ENCODE measurements around the gene CSKMT. TPM values are rescaled to one million over a fixed set of nuclear protein-coding genes. Genes with fewer than 3 reads are reported as not detected.

CSKMT gene
- total RNA-seq, 6 experiments from 2014 or later: 0.74 to 4.1 (median 2.6) TPM

DNA sequence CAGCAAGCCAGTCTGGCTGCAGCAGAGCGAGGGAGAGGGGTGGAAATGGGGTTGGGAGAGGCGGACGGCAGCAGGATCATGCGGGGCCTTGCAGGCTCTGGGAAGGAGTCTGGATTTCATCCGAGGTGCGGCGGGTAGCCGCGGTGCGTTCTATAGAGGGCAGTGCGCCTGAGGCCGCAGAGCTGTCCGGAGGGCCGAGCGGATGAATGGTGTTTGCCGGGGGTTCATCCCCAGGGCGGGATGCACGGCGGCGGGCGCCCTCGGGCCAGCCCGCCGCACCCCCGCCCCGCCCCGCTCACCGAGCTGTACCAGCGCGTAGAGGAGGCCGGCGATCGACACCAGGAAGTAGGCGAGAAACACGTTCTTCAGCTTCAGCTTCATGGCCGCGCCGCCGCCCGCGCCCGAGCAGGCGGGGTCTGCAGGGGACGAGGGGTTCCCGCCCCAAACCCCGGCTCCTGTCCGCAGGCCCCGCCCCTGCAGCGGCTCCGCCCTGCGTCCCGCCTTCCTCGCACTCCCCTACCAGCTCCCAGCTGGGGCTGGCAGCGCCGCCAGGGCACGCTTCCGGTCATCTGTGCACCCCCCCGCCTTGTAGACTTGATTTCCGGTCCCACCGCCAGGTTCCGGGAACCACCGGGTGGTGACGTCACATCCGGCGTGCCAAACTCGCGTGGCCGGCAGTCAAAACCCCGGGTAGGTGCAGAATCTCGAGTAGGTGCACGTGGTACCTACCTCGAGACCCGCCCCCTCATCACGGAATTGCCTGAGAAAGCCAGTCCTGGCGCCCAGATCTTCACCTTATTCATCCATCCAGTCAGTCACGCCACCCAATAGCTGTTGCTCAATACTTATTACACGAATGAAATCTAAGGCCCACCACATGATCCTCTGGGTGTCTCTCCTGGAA, 43.3 kb upstream of the CSKMT start, which contains the start of gene B3GAT3:
Gene B3GAT3, minus strand, starts transcription at position 420 of the 904 bp plus-strand sequence. Its CDS starts 39 bp downstream, at position 381.
- no peaks in the 10 kb centered on the region for H3K9me3 ChIP-seq
- H3K4me3 ChIP-seq: peak within 1 kb of the TSS; percentile 74 to 90 (median 76)
- ATAC-seq (peak; percentile 97 to 99 (median 98)), DNase-seq (peak; percentile 99)
- intact Hi-C loops (cut with DNase I): no loop called here
- H3K4me1 ChIP-seq: peaks cover 0 to 8% (median 4%) of the 10 kb centered on the region in 4 donors
- WGBS (ENCODE audit: insufficient coverage, low coverage, low lambda C conversion rate, missing lambda C conversion rate): 1% methylated on average over 9 of the region's 77 CpGs
- peaks cover 0 to 19% (median 9%) of the 10 kb centered on the region in 4 donors for H3K36me3 ChIP-seq
- peak within 1 kb of the TSS; percentile 60 to 76 (median 61) for H3K27ac ChIP-seq
- H3K27me3 ChIP-seq: no peaks in the 10 kb centered on the region
- TF ChIP-seq, protein P1, sequence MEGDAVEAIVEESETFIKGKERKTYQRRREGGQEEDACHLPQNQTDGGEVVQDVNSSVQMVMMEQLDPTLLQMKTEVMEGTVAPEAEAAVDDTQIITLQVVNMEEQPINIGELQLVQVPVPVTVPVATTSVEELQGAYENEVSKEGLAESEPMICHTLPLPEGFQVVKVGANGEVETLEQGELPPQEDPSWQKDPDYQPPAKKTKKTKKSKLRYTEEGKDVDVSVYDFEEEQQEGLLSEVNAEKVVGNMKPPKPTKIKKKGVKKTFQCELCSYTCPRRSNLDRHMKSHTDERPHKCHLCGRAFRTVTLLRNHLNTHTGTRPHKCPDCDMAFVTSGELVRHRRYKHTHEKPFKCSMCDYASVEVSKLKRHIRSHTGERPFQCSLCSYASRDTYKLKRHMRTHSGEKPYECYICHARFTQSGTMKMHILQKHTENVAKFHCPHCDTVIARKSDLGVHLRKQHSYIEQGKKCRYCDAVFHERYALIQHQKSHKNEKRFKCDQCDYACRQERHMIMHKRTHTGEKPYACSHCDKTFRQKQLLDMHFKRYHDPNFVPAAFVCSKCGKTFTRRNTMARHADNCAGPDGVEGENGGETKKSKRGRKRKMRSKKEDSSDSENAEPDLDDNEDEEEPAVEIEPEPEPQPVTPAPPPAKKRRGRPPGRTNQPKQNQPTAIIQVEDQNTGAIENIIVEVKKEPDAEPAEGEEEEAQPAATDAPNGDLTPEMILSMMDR (IDR thresholded peaks at IDR 0.05): peak in 1 of 4 donors; percentile 8
- peak; percentile 91 for TF ChIP-seq POLR2A (IDR thresholded peaks at IDR 0.05)

DNA sequence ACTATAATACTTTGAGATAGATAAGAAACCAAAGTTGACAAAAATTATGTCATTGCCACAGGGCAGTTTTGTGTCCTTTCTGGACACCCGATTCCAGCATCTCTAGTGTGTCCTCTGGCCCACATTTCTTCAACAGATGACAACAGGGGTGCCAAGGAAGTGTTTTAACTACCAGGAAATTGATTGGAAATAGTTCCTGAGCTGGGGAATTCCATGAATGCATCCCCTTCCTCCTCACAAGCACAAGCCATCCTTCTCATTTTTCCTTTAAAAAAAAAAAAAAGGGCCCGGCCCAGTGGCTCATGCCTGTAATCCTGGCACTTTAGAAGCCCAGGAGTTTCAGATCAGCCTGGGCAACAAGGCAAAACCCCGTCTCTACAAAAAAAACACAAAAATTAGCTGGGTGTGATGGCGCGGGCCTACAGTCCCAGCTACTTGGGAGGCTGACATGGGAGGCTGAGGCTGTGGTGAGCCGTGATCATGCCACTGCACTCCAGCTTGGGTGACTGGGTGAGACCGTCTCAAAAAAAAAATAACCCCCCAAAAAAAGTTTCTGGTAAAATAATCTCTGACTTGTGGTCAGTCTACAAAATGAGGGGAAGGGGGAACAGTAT, 42.5 kb upstream of the CSKMT start:
- WGBS (ENCODE audit: insufficient coverage, low coverage, low lambda C conversion rate, missing lambda C conversion rate): 71% methylated on average over 5 of the region's 7 CpGs
- H3K4me3 ChIP-seq: peak overlapping the region in 2 of 3 donors; percentile 74 to 76
- DNase-seq: no peak

DNA sequence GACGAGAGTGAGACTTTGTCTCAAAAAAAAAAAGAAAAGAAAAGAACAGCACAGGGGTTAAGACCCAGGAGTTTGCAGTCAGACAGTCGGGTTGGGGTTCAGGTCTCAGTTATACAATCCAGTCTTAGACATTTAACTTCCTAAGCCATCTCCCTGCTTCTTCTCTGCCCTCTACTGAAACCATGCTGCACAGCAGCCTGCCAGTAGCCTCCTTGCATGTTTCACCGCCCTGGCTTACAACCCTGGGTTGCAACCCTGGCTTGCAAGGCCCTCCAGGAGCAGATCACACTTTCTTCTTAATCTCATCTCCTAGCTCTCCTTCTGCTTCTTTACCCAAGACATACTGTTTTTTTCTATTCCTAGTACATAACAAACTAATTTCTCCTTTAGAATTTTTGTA, 37.4 kb upstream of the CSKMT start:
- DNase-seq (no peak), ATAC-seq (peak in 1 of 4 donors; percentile 15)
- Histone ChIP-seq H3K9me3 (no peaks in the 10 kb centered on the region), H3K27me3 (no peaks in the 10 kb centered on the region), H3K36me3 (peaks cover 10 to 78% (median 42%) of the 10 kb centered on the region in 4 donors), H3K4me3 (no peak overlapping the region), H3K4me1 (no peaks in the 10 kb centered on the region), H3K27ac (no peak overlapping the region)
- TF ChIP-seq, protein P1 (IDR thresholded peaks at IDR 0.05): no peak
- no peak for TF ChIP-seq POLR2A (IDR thresholded peaks at IDR 0.05)
- WGBS (ENCODE audit: insufficient coverage, low coverage, low lambda C conversion rate, missing lambda C conversion rate): 86% methylated on average over 3 of the region's 3 CpGs
- intact Hi-C loops (cut with DNase I): no loop called here

More for the DNA sequence above, 42.5 kb upstream of the CSKMT start:
- TF ChIP-seq, protein P1 (IDR thresholded peaks at IDR 0.05): no peak
- TF ChIP-seq POLR2A (IDR thresholded peaks at IDR 0.05): no peak
- Histone ChIP-seq H3K27me3 (no peaks in the 10 kb centered on the region), H3K36me3 (peaks cover 0 to 27% (median 13%) of the 10 kb centered on the region in 4 donors), H3K27ac (peak overlapping the region; percentile 60 to 76 (median 61)), H3K9me3 (no peaks in the 10 kb centered on the region), H3K4me1 (peaks cover 0 to 8% (median 4%) of the 10 kb centered on the region in 4 donors)
- no peak for ATAC-seq
- intact Hi-C loops (cut with DNase I): no loop called here

DNA sequence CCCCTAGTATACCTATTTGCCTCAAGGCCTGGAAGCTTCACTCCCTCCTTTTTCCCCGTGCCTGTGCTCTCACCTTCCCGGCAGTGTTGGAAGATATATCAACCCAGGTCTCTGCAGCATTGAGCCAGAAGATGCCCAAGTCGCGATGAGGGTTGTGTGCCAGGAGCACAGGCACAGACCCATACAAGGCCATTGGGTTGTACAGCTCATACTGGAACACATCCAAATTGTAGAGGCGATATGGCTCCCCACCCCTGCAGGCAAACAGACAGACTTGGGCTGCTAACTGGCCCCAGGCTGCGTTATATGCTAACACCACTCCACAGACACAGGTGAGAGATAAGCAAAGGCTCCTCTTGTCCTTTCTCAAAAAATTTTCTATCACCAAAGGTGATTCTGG, 32.6 kb upstream of the CSKMT start:
- Histone ChIP-seq H3K9me3 (no peaks in the 10 kb centered on the region), H3K27ac (no peak overlapping the region), H3K4me1 (no peaks in the 10 kb centered on the region), H3K27me3 (no peaks in the 10 kb centered on the region), H3K36me3 (peaks cover 18 to 99% (median 55%) of the 10 kb centered on the region in 4 donors), H3K4me3 (no peak overlapping the region)
- TF ChIP-seq POLR2A (IDR thresholded peaks at IDR 0.05): no peak
- TF ChIP-seq, protein P1 (IDR thresholded peaks at IDR 0.05): no peak
- 72% methylated on average over 2 of the region's 6 CpGs for WGBS (ENCODE audit: insufficient coverage, low coverage, low lambda C conversion rate, missing lambda C conversion rate)
- DNase-seq (no peak), ATAC-seq (no peak)
- intact Hi-C loops (cut with DNase I): no loop called here

Data from right lobe of liver (tissue), 6 donors.